HFFc6 (cell line): ENCODE measurements around the gene PLA2G2E. TPM values are rescaled to one million over a fixed set of nuclear protein-coding genes. Genes with fewer than 3 reads are reported as not detected.

Experiments
- DNase-seq: peaks from one replicate; pipeline ENCODE4 v3.0.0-alpha.2; 2018
- H3K27ac Mint-ChIP-seq: 2 replicates; pipeline ENCODE4 v1.8.0; 2020; ENCODE audit warnings: mild to moderate bottlenecking, mixed read lengths
- H3K27me3 Mint-ChIP-seq: 2 replicates; pipeline ENCODE4 v1.8.0; 2021; ENCODE audit warnings: mild to moderate bottlenecking, moderate library complexity, mixed read lengths; ENCODE audit not compliant: insufficient read depth
- H3K36me3 Mint-ChIP-seq: 2 replicates; pipeline ENCODE4 v1.8.0; 2021; ENCODE audit warnings: low read depth, mixed read lengths
- H3K4me1 Mint-ChIP-seq: 2 replicates; pipeline ENCODE4 v1.8.0; 2020; ENCODE audit warnings: low read depth, mixed read lengths
- H3K4me3 Mint-ChIP-seq: 2 replicates; pipeline ENCODE4 v1.8.0; 2020; ENCODE audit warnings: mild to moderate bottlenecking, moderate library complexity, mixed read lengths
- H3K9me3 Mint-ChIP-seq: 2 replicates; pipeline ENCODE4 v1.8.0; 2020; ENCODE audit warnings: mild to moderate bottlenecking, mixed read lengths
- CTCF ChIP-seq: fragments of 200-600 bp; sonication (generic); IDR thresholded peaks from 2 replicates; pipeline ENCODE4 v1.5.0; 2021; ENCODE audit warnings: antibody characterized with exemption, mild to moderate bottlenecking
- total RNA-seq, 6 experiments: library from RNA; stranded (reverse); fragmentation: NEBNext Ultra II Directional; extraction: Animal tissue kit (Norgen Biotek cat#: 25700); gene quantifications; 2 replicates in 1 of 6; 3 replicates in 5 of 6; pipeline ENCODE4 v1.2.3, GENCODE V29; 2021

PLA2G2E gene
- total RNA-seq, 6 experiments from 2014 or later: not detected

GRCh38 chr1:19909392-19909791 lies 14.0 kb downstream of the PLA2G2E start:
- Mint-ChIP-seq H3K4me3 (no peak overlapping the region), H3K9me3 (no peaks in the 10 kb centered on the region), H3K27ac (no peak overlapping the region), H3K36me3 (peaks cover 34% of the 10 kb centered on the region), H3K27me3 (peaks cover 3% of the 10 kb centered on the region), H3K4me1 (peaks cover 4% of the 10 kb centered on the region; the same call in 1 of the 2 replicates)
- TF ChIP-seq CTCF: no peak
- no peak for DNase-seq

GRCh38 chr1:19907456-19907855 lies 16.0 kb downstream of the PLA2G2E start:
- peaks cover 41% of the 10 kb centered on the region for H3K36me3 Mint-ChIP-seq
- no peak for DNase-seq
- H3K9me3 Mint-ChIP-seq: no peaks in the 10 kb centered on the region
- H3K27ac Mint-ChIP-seq: no peak overlapping the region
- H3K4me3 Mint-ChIP-seq: no peak overlapping the region
- peaks cover 1% of the 10 kb centered on the region; the same call in 1 of the 2 replicates for H3K27me3 Mint-ChIP-seq
- TF ChIP-seq CTCF: no peak
- H3K4me1 Mint-ChIP-seq: peaks cover 12% of the 10 kb centered on the region; the same call in 1 of the 2 replicates

GRCh38 chr1:19903621-19904020 lies 19.8 kb downstream of the PLA2G2E start:
- H3K36me3 Mint-ChIP-seq: peaks cover 49% of the 10 kb centered on the region
- DNase-seq: no peak
- H3K4me1 Mint-ChIP-seq: peaks cover 8% of the 10 kb centered on the region; the same call in 1 of the 2 replicates
- H3K27me3 Mint-ChIP-seq: peaks cover 1% of the 10 kb centered on the region; the same call in 1 of the 2 replicates
- H3K4me3 Mint-ChIP-seq: no peak overlapping the region
- TF ChIP-seq CTCF: no peak
- no peaks in the 10 kb centered on the region for H3K9me3 Mint-ChIP-seq
- H3K27ac Mint-ChIP-seq: peak overlapping the region; percentile 29

GRCh38 chr1:19901653-19902052 lies 21.8 kb downstream of the PLA2G2E start:
- Mint-ChIP-seq H3K4me3 (no peak overlapping the region), H3K4me1 (peaks cover 8% of the 10 kb centered on the region; the same call in 1 of the 2 replicates), H3K9me3 (no peaks in the 10 kb centered on the region), H3K36me3 (peaks cover 44% of the 10 kb centered on the region), H3K27me3 (peaks cover 1% of the 10 kb centered on the region; the same call in 1 of the 2 replicates), H3K27ac (no peak overlapping the region)
- TF ChIP-seq CTCF: no peak
- no peak for DNase-seq

- Mint-ChIP-seq H3K9me3 (no peaks in the 10 kb centered on the region), H3K27me3 (0 out of 2 replicates have a peak, but pooled peaks cover 2% of the 10 kb centered on the region), H3K36me3 (peaks cover 35% of the 10 kb centered on the region), H3K4me1 (peaks cover 47% of the 10 kb centered on the region), H3K27ac (no peak overlapping the region), H3K4me3 (no peak overlapping the region)
- DNase-seq: no peak
- no peak for TF ChIP-seq CTCF
These were observed 29.2 kb downstream of the PLA2G2E start for GRCh38 chr1:19894218-19894617.

GRCh38 chr1:19893687-19894086 lies 29.7 kb downstream of the PLA2G2E start:
- TF ChIP-seq CTCF: no peak
- Mint-ChIP-seq H3K4me3 (no peak overlapping the region), H3K9me3 (no peaks in the 10 kb centered on the region), H3K27me3 (0 out of 2 replicates have a peak, but pooled peaks cover 2% of the 10 kb centered on the region), H3K36me3 (peaks cover 30% of the 10 kb centered on the region), H3K27ac (no peak overlapping the region), H3K4me1 (peaks cover 53% of the 10 kb centered on the region)
- DNase-seq: no peak
